NCI-H2029 (cell line): ENCODE results near the gene SLC25A12.
"Not testable (repeated sequence)": the region's sequence is repeated elsewhere in the genome, so short reads cannot be mapped to it uniquely, and the experiment has no call there.

Experiments
- DNase-seq: peaks from one replicate; lab custom pipeline; 2025; lab: John Stamatoyannopoulos, UW

Gene SLC25A12

DNA sequence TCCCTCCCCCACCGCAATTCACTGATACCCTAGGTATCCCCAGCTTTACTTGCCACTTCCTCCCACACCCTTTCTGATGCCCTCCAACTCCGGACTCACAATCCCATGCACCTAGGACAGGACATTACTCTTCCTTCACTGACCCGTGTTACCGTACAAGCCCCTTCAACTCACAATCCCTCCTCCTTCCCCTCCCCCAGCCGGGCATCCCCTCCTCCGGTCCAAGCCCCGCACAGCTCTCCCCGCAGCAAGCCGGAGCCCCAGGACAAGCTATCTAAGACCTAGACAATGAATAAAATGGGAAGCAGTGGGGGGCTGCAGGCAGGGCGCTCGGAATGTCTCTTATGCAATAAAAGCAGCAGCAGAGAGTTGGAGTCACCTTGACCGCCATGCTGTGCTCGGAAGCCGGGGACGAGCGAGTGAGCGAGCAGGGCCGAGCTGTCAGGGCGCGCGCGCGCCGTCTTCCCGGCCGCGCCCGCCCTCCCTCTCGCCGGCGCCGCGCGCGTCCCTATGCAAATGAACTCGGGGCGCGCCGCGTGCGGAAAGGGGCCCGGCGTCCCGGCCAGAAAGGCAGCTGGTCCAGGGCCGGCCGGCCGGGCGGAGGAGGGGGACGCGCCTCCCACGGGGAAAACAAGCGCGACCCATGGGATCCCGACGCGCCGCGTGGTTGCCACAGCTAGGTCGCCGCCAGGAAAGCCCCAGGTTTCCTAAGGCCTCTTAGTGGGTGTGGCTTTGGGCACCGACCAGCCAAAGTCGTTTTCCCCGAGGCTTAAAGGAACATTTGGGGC lies at the start of gene SLC25A12:
SLC25A12 (minus strand) TSS at position 421 of the 788 bp plus-strand sequence; CDS start at position 391, 30 bp downstream.
- peak; percentile 74 for DNase-seq

DNA sequence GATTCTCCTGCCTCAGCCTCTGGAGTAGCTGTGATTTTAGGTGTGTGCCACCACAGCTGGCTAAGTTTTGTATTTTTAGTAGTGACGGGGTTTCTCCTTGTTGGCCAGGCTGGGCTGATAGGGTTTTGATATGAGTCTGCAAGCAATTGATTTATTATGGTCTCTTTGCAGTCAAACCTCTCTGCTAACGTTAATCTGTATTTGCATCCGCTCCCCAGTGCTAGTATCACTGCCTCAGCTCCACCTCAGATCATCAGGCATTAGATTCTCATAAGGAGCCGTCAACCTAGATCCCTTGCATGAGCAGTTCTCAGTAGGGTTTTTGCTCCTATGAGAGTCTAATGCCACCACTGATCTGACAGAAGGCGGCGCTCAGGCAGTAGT lies 47.3 kb upstream of the SLC25A12 start:
- no peak for DNase-seq

- DNase-seq = no peak
These were observed 45.7 kb upstream of the SLC25A12 start for GRCh38 chr2:171939743-171940071.

DNA sequence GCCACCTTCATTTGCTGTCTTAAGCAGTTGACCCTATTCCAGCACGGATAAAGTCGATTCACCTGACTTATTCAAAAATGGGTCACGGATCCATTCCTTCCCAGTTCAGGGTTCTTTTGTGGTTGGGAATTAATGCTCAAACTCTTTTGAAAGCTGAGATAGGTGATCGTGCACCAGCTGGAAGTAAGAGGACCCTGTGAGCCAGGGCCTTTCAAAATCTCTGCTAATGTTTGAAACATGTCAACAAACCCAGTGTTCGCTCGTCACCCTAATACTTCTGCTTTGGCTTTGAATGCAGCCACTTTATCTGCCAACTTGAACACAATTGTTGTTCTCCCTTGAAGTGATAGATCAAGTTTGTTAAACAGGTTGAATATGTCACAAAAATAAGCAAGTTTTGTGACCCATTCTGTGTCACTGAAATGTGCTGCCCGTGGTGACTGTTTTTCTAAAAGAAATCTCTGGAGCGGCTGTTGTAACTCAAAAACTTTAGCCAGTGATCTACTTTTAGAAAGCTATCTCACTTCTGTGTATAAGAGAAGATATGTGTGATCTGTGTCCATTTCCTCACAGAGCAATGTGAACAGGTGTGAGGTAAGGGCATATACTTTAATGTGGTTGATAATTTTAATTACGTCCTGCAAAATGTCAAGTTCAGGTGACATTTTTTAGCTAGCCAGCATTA lies 45.2 kb upstream of the SLC25A12 start:
- DNase-seq = no peak

- no peak for DNase-seq
These were observed 36.3 kb upstream of the SLC25A12 start for GRCh38 chr2:171930385-171930784.

DNA sequence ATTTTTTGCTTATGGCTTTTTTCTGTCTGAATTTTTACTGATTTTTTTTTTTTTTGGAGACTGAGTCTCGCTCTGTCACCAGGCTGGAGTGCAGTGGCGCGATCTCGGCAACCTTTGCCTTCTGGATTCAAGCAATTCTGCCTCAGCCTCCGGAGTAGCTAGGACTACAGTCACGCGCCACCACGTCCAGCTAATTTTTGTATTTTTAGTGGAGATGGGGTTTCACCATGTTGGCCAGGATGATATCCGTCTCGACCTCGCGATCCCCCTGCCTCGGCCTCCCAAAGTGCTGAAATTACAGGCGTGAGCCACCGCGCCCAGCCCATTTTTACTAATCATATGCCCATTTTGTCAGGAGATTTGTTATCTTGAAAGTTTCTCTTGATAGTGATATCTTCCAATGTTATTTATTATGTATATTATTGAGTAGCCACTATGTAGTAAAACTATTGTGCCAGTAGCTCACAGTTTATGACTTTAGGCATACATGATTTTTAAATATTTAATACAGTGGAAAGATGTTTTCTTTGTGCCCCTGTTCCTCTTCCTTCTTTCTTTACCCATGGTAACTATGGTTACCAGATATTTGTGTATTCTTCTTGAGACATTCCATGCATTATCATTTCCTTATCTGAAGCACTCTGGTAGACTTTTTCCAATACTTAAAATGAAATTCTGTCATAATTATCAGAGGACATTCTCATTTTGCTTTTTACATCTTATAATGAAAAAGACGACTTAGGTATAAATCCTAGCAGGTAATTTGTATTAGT lies 30.3 kb upstream of the SLC25A12 start:
- DNase-seq = no peak

- DNase-seq = no peak
These were observed 29.2 kb upstream of the SLC25A12 start for GRCh38 chr2:171923206-171923605.

DNA sequence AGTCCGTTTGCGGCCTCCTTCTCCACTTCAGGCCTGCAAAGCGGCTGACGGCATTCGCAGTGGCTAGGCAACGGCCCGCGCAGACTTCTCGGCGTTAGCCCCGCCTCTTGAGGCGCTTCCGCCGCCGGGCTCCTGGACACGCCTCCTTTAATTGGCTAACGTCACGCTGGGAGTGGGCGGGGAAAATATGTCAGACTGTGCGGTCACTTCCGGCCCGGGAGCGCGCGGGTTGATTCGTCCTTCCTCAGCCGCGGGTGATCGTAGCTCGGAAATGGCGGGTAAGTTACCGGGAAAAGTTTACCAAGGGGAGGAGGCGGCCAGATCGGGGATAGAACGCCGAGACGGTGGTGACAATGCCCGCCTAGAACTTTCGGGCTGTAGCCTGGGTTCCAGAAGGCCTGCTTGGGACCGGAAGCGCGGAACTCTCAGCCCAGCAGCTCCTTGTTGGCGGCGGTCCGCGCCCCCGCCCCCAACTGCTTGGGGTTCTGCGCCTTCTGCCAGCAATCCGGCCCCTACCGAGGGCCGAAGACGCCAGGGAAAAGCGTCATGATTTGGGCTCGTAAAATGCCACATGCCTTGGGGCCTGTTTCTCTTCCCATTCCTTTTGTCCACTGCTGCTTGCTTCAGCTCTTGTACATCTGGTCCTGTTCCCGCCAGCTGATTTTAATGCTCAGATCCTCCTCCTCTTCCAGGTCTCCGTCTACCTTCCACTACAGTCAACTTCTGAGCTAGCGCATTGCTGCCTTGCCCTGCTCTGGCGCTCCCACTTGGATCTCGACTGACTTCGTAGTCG lies 28.4 kb upstream of the SLC25A12 start, which contains the start of gene HAT1:
HAT1 (plus strand) TSS at position 232 of the 793 bp plus-strand sequence; CDS start at position 272, 40 bp downstream.
- DNase-seq = peak; percentile 94

GRCh38 chr2:171921970-171922229 lies 27.9 kb upstream of the SLC25A12 start:
- DNase-seq = no peak

DNA sequence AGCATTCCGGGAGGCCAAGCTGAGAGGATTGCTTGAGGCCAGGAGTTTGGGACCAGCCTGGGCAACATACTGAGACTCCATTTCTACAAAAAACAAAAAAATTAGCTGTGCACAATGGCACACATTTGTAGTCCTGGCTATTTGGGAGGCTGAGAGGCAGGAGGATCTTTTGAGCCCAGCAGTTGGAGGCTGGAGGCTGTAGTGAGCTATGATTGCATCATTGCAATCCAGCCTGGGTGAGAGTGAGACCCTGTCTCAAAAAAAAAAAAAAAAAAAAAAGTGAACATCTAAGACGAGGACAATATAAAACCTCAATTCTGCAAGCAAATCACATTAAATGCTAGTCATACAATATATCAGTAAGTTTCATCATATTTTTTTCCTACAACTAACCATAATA lies 25.4 kb upstream of the SLC25A12 start:
- DNase-seq = no peak

DNA sequence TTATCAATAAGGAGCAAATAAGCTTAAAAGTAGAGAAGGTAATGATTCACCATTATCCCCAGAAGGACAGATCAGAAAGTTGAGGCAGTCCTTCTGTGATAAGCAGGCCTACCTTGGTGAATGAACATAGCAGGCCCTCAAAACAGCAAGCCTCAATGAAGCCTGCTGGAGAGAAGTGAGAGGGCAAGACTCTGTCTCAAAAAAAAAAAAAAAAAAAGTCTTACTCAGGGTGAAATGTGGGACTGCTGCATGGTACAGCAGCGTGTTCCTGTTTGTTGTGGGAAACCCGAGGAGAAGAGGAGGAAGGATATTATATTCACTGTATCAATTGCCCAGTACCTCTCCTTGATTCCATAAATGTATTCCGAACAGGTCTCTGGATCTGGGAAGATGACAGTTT lies 19.5 kb upstream of the SLC25A12 start:
- no peak for DNase-seq

GRCh38 chr2:171910494-171910893 lies 16.4 kb upstream of the SLC25A12 start:
- DNase-seq = no peak

DNA sequence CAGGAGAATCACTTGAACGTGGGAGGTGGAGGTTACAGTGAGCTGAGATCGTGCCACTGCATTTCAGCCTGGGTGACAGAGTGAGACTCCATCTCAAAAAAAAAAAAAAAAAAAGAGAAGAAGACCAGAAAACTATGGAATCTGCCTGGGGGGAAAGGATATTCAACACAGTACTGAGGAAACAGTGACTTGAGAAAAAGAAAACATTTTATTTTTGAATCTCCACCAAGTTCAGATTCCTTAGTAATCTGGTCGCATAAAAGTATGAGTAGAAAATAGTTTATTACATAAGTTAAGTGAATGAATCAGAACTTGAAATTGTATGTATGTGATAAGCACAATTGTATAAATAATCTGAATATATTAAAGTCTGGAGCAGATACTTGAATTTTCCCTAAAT lies 15.2 kb upstream of the SLC25A12 start:
- DNase-seq = no peak

DNA sequence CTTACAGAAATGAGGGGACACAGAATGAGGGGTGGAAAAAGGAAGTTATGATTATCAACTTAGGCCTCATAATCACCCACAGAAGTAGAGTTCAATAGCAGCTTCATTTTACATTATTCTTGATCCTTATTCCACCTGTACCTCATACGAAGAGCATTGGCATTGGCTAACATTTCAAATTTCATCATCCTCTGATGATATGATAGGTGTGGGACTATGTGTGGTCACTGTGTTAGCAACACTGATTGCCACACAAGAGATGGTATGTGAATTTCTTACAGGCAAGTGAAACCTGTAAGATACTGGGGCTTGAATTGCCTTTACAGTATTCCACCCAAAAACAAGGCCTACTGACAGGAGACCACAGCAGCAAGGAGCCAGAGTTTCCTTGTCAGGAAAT lies 14.2 kb upstream of the SLC25A12 start:
- DNase-seq = no peak

- no peak for DNase-seq
These were observed 8.9 kb upstream of the SLC25A12 start for GRCh38 chr2:171902840-171903420.

DNA sequence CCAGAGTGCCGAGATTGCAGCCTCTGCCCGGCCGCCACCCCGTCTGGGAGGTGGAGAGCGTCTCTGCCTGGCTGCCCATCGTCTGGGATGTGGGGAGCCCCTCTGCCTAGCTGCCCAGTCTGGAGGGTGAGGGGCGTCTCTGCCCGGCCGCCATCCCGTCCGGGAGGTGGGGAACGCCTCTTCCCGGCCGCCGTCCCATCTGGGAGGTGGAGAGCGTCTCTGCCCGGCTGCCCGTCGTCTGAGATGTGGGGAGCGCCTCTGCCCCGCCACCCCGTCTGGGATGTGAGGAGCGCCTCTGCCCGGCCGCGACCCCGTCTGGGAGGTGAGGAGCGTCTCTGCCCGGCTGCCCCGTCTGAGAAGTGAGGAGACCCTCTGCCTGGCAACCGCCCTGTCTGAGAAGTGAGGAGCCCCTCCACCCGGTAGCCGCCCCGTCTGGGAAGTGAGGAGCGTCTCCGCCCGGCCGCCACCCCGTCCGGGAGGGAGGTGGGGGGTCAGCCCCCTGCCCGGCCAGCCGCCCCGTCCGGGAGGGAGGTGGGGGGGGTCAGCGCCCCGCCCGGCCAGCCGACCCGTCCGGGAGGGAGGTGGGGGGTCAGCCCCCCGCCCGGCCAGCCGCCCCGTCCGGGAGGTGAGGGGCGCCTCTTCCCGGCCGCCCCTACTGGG lies 5.7 kb upstream of the SLC25A12 start:
- DNase-seq = not testable (repeated sequence)

GRCh38 chr2:171895786-171896185 lies 1.7 kb upstream of the SLC25A12 start:
- no peak for DNase-seq

DNA sequence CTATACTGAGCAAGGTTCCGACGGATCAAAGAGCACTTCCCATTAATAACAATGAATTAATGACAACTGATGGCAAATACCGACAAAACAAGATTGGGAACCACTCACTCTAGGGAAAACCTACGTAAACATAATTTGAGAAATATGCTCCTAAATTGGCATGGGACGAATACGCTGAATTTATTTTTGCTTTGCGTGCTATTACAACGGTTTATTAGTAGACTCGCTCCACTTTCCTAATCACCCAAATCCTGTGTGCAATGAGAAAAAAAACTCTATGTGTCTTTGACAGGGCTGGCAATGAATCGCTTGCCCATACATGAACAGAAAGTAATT lies 536 bp upstream of the SLC25A12 start:
- DNase-seq = no peak

DNA sequence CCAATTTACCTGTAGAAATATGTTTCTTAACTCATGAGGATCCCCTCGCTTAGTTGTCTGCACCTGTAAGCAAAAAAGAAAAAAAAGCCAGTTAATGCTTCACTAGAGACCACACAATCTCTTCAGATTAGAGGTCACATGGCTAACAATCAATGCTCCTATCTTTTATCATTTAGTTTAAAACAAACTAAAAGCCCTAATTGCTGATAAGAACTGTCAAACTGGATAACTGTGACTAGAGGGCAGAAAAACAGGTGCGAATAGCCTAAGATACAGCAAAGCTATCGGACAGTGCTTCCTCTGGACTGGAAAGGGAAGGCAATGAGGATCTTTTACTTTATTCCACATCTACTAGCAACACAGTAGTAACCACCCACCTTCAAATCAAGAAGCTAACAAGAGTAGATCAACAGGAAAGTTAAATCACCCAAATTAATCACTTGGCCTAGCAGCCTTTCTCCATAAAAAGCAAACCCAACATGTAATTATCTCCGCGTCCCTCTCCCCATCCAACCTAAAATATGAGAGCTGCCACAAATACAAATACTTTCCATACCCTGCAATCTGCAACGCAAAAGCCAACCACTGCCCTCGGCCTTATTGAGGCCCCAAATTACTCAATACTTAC lies 734 bp downstream of the SLC25A12 start:
- no peak for DNase-seq

DNA sequence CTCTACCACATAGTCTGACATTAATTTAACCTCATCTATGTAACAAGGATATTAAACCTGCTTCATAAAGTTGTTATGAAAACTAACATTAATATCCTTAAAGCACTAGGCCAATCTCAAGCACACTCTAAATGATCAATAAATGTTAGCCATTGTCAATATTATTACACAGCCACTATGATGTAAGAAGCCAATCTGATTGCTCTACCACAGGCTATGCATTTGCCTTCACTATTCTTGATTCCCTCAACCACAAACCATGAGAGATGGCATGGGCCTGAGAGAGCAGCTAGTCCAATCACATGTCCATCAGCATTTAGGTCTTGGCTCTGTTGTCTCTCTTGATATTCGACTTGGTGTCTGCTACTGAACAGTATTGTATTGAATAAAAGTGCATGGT lies 4.2 kb downstream of the SLC25A12 start:
- no peak for DNase-seq

GRCh38 chr2:171889333-171889732 lies 4.7 kb downstream of the SLC25A12 start:
- no peak for DNase-seq
